ENCODE measurements around the gene FAM118B. TPM values are rescaled to one million over a fixed set of nuclear protein-coding genes. Genes with fewer than 3 reads are reported as not detected.

FAM118B gene
- total RNA-seq, 2 donors from 2014 or later = 16.0 to 16.3 TPM

DNA sequence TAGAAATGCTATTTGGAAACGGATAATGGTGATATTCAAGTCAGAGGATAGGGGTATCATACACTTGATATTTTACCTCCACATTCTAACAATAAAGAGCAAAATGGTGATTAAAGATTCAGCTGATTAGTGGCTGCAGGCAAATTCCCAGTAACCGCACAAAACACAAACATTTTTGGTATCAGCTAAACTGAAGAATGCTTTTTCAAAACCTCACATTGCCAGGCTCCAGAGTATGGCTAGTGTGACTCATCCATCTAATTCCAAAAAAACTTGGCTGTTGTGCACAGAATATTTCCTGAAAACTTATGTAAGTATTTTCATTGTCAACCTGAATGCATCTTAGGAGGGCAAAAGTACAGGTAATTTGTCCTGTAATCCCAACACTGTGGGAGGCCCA lies 46.2 kb downstream of the FAM118B start:
- no peaks in the 10 kb centered on the region for H3K27me3 ChIP-seq
- DNase-seq (ENCODE audit: low spot score) = no peak
- peaks cover 50% of the 10 kb centered on the region for H3K36me3 ChIP-seq
- H3K9me3 ChIP-seq = no peaks in the 10 kb centered on the region
- TF ChIP-seq, protein P1, sequence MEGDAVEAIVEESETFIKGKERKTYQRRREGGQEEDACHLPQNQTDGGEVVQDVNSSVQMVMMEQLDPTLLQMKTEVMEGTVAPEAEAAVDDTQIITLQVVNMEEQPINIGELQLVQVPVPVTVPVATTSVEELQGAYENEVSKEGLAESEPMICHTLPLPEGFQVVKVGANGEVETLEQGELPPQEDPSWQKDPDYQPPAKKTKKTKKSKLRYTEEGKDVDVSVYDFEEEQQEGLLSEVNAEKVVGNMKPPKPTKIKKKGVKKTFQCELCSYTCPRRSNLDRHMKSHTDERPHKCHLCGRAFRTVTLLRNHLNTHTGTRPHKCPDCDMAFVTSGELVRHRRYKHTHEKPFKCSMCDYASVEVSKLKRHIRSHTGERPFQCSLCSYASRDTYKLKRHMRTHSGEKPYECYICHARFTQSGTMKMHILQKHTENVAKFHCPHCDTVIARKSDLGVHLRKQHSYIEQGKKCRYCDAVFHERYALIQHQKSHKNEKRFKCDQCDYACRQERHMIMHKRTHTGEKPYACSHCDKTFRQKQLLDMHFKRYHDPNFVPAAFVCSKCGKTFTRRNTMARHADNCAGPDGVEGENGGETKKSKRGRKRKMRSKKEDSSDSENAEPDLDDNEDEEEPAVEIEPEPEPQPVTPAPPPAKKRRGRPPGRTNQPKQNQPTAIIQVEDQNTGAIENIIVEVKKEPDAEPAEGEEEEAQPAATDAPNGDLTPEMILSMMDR (IDR thresholded peaks at IDR 0.05) = no peak
- no peak overlapping the region for H3K27ac ChIP-seq
- no peak overlapping the region for H3K4me3 ChIP-seq
- H3K4me1 ChIP-seq = no peaks in the 10 kb centered on the region

DNA sequence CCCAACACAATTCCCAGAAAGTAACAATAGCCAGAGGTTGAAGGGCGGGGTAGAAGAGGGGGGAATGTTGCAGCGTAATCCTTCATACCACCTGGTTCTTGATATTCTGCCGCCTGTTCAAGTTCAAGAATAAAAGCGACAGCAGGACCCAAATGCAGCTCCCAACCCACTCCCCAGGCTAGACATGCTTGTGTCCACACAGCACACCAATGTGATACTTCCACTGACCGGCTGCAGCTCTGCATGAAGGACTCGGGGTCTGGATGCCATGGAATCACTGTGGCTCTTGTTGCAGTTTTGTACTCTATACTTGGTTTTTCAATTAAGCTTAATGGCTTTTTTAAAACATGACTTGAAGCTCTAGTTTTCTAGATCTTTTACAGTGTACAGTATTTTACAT lies 50.6 kb downstream of the FAM118B start:
- no peaks in the 10 kb centered on the region for H3K27me3 ChIP-seq
- no peak for DNase-seq (ENCODE audit: low spot score)
- H3K9me3 ChIP-seq = no peaks in the 10 kb centered on the region
- H3K4me3 ChIP-seq = no peak overlapping the region
- H3K4me1 ChIP-seq = no peaks in the 10 kb centered on the region
- H3K36me3 ChIP-seq = peaks cover 63% of the 10 kb centered on the region
- no peak overlapping the region for H3K27ac ChIP-seq
- TF ChIP-seq, protein P1 (IDR thresholded peaks at IDR 0.05) = no peak

DNA sequence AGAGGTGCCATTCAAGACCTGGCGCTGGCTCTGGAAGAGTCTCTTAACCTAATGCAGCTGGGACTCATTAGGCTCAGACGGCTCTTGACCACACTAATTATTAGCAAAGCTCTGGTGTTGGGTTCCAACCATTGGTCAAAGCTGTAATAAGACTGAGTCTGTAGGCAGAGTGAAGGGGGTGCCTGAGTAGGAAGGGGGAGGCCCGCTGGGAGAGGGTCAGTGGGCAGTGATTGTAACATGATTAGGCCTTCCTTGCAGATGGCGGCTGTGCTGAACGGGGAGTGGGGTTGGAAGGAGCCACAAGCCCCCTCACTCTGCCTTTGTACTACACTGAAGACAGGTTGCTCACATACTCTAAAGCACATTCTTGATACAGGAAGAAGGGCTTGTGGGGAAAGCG lies 51.9 kb downstream of the FAM118B start:
- Histone ChIP-seq H3K27me3 (no peaks in the 10 kb centered on the region), H3K27ac (no peak overlapping the region), H3K4me1 (peaks cover 0 to 9% of the 10 kb centered on the region in 2 donors), H3K9me3 (no peaks in the 10 kb centered on the region), H3K36me3 (peaks cover 62% of the 10 kb centered on the region), H3K4me3 (no peak overlapping the region)
- TF ChIP-seq, protein P1 (IDR thresholded peaks at IDR 0.05) = no peak
- DNase-seq (ENCODE audit: low spot score) = no peak

DNA sequence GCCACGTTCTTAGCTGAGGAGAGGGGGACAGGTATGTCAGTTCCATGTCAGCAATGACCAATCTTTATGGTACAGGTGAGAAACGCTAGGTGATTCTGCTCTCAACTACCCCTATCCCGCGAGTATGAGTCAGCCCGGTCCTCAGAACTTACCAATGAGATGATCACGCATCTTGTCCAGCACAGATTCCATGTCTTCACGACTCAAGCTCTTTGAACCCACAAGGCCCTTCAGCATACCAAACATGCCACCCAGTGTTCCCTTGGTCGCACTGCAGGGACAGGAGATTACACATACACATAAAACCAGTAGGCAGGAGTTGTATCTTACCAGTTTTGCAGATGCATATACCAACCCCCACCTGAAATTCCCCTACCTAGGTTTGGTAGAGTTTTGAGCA lies 54.2 kb downstream of the FAM118B start:
- Histone ChIP-seq H3K9me3 (no peaks in the 10 kb centered on the region), H3K4me1 (peaks cover 0 to 15% of the 10 kb centered on the region in 2 donors), H3K36me3 (peaks cover 62% of the 10 kb centered on the region), H3K4me3 (no peak overlapping the region), H3K27ac (no peak overlapping the region), H3K27me3 (no peaks in the 10 kb centered on the region)
- no peak for DNase-seq (ENCODE audit: low spot score)
- TF ChIP-seq, protein P1 (IDR thresholded peaks at IDR 0.05) = no peak

DNA sequence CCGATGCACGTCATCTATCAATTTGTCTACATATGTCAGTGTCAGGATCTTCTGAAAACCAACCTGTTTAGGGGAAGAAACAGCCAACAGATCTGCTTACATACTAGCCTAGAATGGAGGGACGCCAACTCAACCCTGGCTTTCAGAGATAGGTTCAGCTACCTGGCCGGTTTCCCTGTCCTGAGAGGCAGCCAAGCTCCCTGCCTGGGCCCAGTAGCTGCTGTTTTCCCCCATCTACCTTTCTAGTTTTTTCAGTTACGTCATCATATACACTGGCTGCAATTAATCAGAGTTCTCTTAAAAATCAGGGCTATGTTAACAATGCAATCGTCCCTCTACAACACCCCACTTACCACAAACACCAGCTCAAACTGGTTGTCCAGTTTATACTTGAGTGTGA lies 56.1 kb downstream of the FAM118B start:
- Histone ChIP-seq H3K4me3 (peak overlapping the region; percentile 82 to 91), H3K27ac (peak overlapping the region; percentile 85 to 92), H3K27me3 (no peaks in the 10 kb centered on the region), H3K4me1 (peaks cover 0 to 15% of the 10 kb centered on the region in 2 donors), H3K36me3 (peaks cover 50% of the 10 kb centered on the region), H3K9me3 (no peaks in the 10 kb centered on the region)
- TF ChIP-seq, protein P1 (IDR thresholded peaks at IDR 0.05) = no peak
- DNase-seq (ENCODE audit: low spot score) = no peak

DNA sequence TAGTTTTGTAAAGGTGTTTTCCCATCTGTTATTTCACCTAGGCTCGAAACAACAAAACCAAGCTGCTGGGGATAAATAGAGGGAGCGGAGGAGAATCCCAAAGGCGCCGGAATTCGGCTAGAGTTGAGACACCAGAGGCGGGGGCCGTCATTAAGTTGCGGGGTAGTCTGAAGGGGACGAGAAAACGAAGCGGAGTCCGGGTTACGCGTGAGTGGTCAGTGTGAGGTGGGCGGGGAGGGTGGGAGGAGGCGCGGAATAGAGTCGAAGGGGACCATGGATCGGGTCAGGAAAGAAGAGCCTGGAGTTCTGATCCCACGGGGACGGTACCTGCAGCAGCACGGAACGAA lies 56.8 kb downstream of the FAM118B start:
- TF ChIP-seq, protein P1 (IDR thresholded peaks at IDR 0.05) = no peak
- peaks cover 48% of the 10 kb centered on the region for H3K36me3 ChIP-seq
- no peak for DNase-seq (ENCODE audit: low spot score)

More for the DNA sequence above, 56.8 kb downstream of the FAM118B start:
- H3K9me3 ChIP-seq = no peaks in the 10 kb centered on the region
- H3K4me1 ChIP-seq = peaks cover 0 to 15% of the 10 kb centered on the region in 2 donors
- H3K27me3 ChIP-seq = no peaks in the 10 kb centered on the region
- H3K4me3 ChIP-seq = peak overlapping the region; percentile 82 to 91
- H3K27ac ChIP-seq = peak overlapping the region; percentile 85 to 92
